ENCODE data around the gene ACKR3. TPM values are rescaled to one million over a fixed set of nuclear protein-coding genes. Genes with fewer than 3 reads are reported as not detected.

Gene ACKR3
- total RNA-seq, 1 donor from 2014 or later: 21.4 TPM

DNA sequence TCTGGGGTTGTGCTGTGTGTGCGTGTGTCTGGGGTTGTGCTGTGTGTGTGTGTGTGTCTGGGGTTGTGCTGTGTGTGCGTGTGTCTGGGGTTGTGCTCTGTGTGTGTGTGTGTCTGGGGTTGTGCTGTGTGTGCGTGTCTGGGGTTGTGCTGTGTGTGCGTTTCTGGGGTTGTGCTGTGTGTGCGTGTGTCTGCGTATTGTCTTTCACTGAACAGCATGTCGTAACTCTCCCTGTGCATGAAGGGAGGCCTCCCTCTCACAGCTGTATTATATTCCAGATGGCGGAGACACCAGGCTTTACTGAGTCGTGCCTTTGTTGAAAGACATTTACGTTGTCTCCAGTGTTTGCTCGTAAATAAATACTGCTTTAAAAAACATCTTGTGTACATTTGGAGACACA lies 5.9 kb downstream of the ACKR3 start:
- Histone ChIP-seq H3K36me3 (ENCODE audit: control insufficient read depth in 3 of 3, insufficient read depth in 3 of 3, low read length in 3 of 3) (peaks cover 0 to 17% (median 8%) of the 10 kb centered on the region in 3 donors), H3K9me3 (ENCODE audit: control insufficient read depth in 3 of 3, low read length in 3 of 3) (no peaks in the 10 kb centered on the region), H3K4me3 (ENCODE audit: low read length in 3 of 3) (peak overlapping the region in 2 of 3 donors; percentile 7 to 10), H3K4me1 (ENCODE audit: control insufficient read depth in 3 of 3, insufficient read depth in 3 of 3, low read length in 3 of 3) (peaks cover 26 to 63% (median 27%) of the 10 kb centered on the region in 3 donors), H3K9ac (ENCODE audit: low read depth in 1 of 3, low read length in 3 of 3) (no peak overlapping the region), H3K27me3 (ENCODE audit: control insufficient read depth in 3 of 3, insufficient read depth in 3 of 3, low read length in 3 of 3) (no peaks in the 10 kb centered on the region), H3K27ac (ENCODE audit: low read depth, low read length) (no peak overlapping the region)

DNA sequence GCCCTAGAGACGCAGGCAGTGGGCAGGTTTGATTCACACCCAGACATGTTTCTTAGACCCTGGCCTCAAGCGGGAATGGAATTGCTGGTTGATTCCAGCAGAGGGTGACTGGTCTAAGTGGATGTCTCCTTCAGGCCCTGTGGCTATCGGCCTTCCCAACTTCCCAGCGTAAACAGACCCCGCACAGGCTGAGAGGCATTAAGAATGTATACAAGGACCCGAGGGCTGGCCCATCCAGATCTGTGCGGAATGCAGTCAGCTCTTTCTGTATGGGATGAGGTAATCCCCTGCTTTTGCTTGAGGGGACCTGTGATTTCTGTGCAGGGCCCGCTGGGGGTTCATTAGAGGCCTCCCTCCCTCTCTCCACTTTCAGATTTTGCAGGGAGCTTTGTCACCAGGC lies 6.5 kb downstream of the ACKR3 start:
- H3K4me1 ChIP-seq (ENCODE audit: control insufficient read depth in 3 of 3, insufficient read depth in 3 of 3, low read length in 3 of 3): peaks cover 24 to 63% (median 26%) of the 10 kb centered on the region in 3 donors
- no peak overlapping the region for H3K27ac ChIP-seq (ENCODE audit: low read depth, low read length)
- peak overlapping the region in 1 of 3 donors; percentile 35 for H3K4me3 ChIP-seq (ENCODE audit: low read length in 3 of 3)
- H3K27me3 ChIP-seq (ENCODE audit: control insufficient read depth in 3 of 3, insufficient read depth in 3 of 3, low read length in 3 of 3): no peaks in the 10 kb centered on the region
- no peaks in the 10 kb centered on the region for H3K9me3 ChIP-seq (ENCODE audit: control insufficient read depth in 3 of 3, low read length in 3 of 3)
- peaks cover 5 to 23% (median 13%) of the 10 kb centered on the region in 3 donors for H3K36me3 ChIP-seq (ENCODE audit: control insufficient read depth in 3 of 3, insufficient read depth in 3 of 3, low read length in 3 of 3)
- H3K9ac ChIP-seq (ENCODE audit: low read depth in 1 of 3, low read length in 3 of 3): peak overlapping the region in 1 of 3 donors; percentile 45

DNA sequence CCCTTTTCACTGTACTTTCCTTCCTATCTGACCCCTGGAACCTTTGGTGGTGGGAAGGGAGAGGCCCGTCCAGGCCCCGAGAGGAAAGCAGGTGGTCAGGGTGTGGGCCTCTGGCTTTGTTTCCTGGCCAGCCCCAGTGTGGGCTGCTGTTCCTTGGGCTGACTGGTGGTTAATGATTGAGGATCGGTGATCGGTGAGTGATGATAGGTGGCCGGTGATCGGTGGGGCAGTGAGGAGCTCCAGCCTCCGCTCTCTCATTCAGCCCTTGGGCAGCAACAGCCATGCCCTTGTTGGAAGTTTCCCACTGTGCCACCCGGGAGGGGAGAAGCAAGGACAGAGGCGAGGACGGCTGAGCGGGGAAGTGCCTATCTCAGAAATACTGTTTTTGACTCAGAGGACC lies 7.3 kb downstream of the ACKR3 start:
- peak overlapping the region in 2 of 3 donors; percentile 33 to 40 for H3K9ac ChIP-seq (ENCODE audit: low read depth in 1 of 3, low read length in 3 of 3)
- peak overlapping the region; percentile 15 for H3K27ac ChIP-seq (ENCODE audit: low read depth, low read length)
- no peaks in the 10 kb centered on the region for H3K9me3 ChIP-seq (ENCODE audit: control insufficient read depth in 3 of 3, low read length in 3 of 3)
- peak overlapping the region in 2 of 3 donors; percentile 35 to 41 for H3K4me3 ChIP-seq (ENCODE audit: low read length in 3 of 3)
- H3K36me3 ChIP-seq (ENCODE audit: control insufficient read depth in 3 of 3, insufficient read depth in 3 of 3, low read length in 3 of 3): peaks cover 7 to 29% (median 18%) of the 10 kb centered on the region in 3 donors
- peaks cover 19 to 60% (median 26%) of the 10 kb centered on the region in 3 donors for H3K4me1 ChIP-seq (ENCODE audit: control insufficient read depth in 3 of 3, insufficient read depth in 3 of 3, low read length in 3 of 3)
- H3K27me3 ChIP-seq (ENCODE audit: control insufficient read depth in 3 of 3, insufficient read depth in 3 of 3, low read length in 3 of 3): no peaks in the 10 kb centered on the region

DNA sequence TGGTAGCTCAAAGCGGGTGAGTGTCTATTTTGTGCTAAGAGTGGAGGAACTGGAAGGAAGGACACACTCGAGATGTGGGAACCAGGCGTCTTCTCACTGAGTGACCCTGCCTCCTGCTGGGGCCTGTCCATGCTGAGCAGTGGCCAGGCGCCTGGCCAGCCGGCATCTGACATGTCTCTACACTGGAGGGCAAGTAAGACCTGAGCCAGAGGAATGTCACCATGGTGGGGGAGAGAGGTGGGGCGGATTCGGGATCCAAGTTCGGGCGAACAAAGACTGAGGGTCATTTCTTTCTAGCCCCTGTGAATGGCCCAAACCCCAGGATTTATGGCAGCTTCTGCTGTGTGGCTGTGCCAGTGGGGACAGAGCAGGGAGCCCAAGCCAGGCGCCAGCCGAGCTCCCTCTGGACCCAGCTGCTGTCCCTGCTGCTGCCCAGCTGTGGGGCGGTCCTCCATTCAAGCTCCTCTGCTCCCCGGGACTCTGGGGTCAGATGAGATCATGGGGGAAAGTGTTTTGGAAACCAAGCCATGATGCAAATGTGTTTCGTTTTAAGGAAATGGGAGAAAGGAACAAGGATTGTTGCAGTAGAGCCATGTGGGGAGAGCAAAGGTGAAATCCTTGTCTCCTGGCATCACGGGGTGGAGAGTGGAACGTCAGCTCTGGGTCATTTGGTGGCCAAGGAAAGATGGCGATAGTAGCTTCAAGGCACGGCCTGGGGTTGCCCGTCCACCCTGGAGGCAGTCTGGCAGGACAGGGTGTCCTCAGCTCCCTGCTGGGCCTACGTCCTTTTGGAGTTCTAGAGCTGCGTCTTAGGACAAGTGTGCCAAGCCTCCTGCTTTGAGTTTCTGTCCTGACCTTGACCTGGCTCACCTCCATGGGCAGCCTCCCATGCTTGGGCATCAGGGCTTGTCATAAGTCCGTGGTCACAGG lies 8.1 kb downstream of the ACKR3 start:
- Histone ChIP-seq H3K27me3 (ENCODE audit: control insufficient read depth in 3 of 3, insufficient read depth in 3 of 3, low read length in 3 of 3) (no peaks in the 10 kb centered on the region), H3K9ac (ENCODE audit: low read depth in 1 of 3, low read length in 3 of 3) (peak overlapping the region in 2 of 3 donors; percentile 33 to 40), H3K36me3 (ENCODE audit: control insufficient read depth in 3 of 3, insufficient read depth in 3 of 3, low read length in 3 of 3) (peaks cover 7 to 29% (median 22%) of the 10 kb centered on the region in 3 donors), H3K4me1 (ENCODE audit: control insufficient read depth in 3 of 3, insufficient read depth in 3 of 3, low read length in 3 of 3) (peaks cover 15 to 54% (median 21%) of the 10 kb centered on the region in 3 donors), H3K9me3 (ENCODE audit: control insufficient read depth in 3 of 3, low read length in 3 of 3) (no peaks in the 10 kb centered on the region), H3K4me3 (ENCODE audit: low read length in 3 of 3) (peak overlapping the region in 1 of 3 donors; percentile 13), H3K27ac (ENCODE audit: low read depth, low read length) (peak overlapping the region; percentile 15)

DNA sequence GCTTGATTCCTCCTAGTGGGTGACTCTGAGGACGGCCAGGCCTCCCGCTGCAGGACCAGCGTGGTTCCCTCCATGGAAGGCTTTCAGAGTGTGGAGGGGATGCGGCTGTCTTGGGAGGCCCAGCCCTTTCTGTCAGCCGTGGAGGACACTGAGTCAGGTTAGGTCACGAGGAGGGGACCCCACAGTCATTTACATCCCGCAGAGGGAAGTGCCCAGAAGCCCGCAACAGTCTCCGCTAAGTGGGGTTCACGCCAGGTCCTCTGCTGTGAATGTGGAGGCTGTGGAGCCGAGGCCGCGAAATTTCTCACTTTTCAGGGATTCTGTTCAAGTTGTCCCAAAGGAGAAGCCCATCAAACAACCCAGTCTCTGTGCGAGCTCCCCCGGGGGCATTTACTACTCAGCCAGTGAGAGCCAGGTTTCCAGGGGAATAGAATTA lies 8.8 kb downstream of the ACKR3 start:
- peaks cover 15 to 47% (median 21%) of the 10 kb centered on the region in 3 donors for H3K4me1 ChIP-seq (ENCODE audit: control insufficient read depth in 3 of 3, insufficient read depth in 3 of 3, low read length in 3 of 3)
- H3K36me3 ChIP-seq (ENCODE audit: control insufficient read depth in 3 of 3, insufficient read depth in 3 of 3, low read length in 3 of 3): peaks cover 7 to 25% (median 24%) of the 10 kb centered on the region in 3 donors
- H3K9ac ChIP-seq (ENCODE audit: low read depth in 1 of 3, low read length in 3 of 3): no peak overlapping the region
- H3K9me3 ChIP-seq (ENCODE audit: control insufficient read depth in 3 of 3, low read length in 3 of 3): no peaks in the 10 kb centered on the region
- H3K4me3 ChIP-seq (ENCODE audit: low read length in 3 of 3): no peak overlapping the region
- peak overlapping the region; percentile 15 for H3K27ac ChIP-seq (ENCODE audit: low read depth, low read length)
- H3K27me3 ChIP-seq (ENCODE audit: control insufficient read depth in 3 of 3, insufficient read depth in 3 of 3, low read length in 3 of 3): no peaks in the 10 kb centered on the region

DNA sequence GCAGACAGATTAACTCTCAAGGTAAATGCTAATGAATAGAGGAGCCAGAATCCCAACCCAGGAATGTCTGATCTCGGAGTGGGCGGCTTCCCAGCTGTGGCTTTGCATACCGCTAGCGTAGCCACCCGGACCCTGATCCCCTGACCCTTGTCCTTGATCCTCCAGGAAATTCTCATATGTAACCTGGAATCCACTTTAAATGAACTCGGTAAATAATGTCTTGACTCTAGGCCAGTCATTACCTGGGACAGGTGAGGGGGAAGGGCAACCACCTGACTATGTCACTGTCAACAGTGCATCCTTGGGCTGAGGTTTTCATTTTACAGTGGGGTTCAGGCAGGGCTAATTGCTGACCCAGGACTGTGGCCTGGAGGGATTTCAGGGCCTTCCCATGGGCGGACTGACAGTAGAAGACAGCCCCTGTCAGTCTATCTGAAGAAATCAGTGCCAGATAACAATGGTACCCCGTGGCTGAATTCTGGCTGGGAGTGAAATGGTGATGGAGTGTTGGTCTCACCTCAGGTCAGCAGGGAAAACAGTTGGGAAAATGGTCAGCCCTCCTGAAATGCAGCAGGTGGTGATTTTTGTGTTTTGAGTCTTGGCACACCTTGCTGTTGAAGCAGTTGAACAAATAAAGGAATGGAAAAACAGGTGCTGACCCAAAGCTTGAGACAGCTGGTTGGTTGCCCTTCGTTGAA lies 9.6 kb downstream of the ACKR3 start:
- H3K4me3 ChIP-seq (ENCODE audit: low read length in 3 of 3): no peak overlapping the region
- peaks cover 15 to 40% (median 17%) of the 10 kb centered on the region in 3 donors for H3K4me1 ChIP-seq (ENCODE audit: control insufficient read depth in 3 of 3, insufficient read depth in 3 of 3, low read length in 3 of 3)
- H3K9me3 ChIP-seq (ENCODE audit: control insufficient read depth in 3 of 3, low read length in 3 of 3): no peaks in the 10 kb centered on the region
- no peaks in the 10 kb centered on the region for H3K27me3 ChIP-seq (ENCODE audit: control insufficient read depth in 3 of 3, insufficient read depth in 3 of 3, low read length in 3 of 3)
- H3K9ac ChIP-seq (ENCODE audit: low read depth in 1 of 3, low read length in 3 of 3): no peak overlapping the region
- H3K36me3 ChIP-seq (ENCODE audit: control insufficient read depth in 3 of 3, insufficient read depth in 3 of 3, low read length in 3 of 3): peaks cover 7 to 25% (median 21%) of the 10 kb centered on the region in 3 donors
- peak overlapping the region; percentile 9 for H3K27ac ChIP-seq (ENCODE audit: low read depth, low read length)

DNA sequence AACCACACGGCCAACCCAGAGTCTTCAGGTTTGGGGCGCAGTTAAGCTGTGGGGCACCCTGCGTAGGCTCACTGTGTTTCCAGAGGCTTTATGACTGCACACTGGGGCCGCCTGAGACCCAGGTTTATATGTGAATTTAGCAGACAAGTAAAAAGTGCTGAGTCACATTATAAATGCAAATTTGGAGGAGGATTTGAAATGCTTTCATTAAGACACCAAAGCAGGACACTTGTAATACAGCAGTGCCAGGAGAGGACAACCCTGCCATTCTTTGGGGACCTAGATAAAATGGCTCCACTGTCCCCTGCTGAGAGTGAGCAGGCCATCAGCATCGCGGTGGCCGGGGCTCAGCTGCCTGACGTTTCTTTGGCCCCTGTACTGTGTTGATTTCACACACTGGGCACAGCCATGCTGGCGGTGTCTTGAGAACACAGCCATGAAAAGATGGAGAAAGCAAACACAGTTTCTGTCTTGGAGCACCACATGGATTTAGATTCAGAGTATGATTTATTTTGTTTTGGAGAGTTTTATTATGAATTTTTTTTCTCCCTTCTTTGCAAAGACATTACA lies 10.2 kb downstream of the ACKR3 start:
- Histone ChIP-seq H3K27ac (ENCODE audit: low read depth, low read length) (peak overlapping the region; percentile 9), H3K4me1 (ENCODE audit: control insufficient read depth in 3 of 3, insufficient read depth in 3 of 3, low read length in 3 of 3) (peaks cover 9 to 33% (median 14%) of the 10 kb centered on the region in 3 donors), H3K36me3 (ENCODE audit: control insufficient read depth in 3 of 3, insufficient read depth in 3 of 3, low read length in 3 of 3) (peaks cover 7 to 21% (median 16%) of the 10 kb centered on the region in 3 donors), H3K9ac (ENCODE audit: low read depth in 1 of 3, low read length in 3 of 3) (no peak overlapping the region), H3K27me3 (ENCODE audit: control insufficient read depth in 3 of 3, insufficient read depth in 3 of 3, low read length in 3 of 3) (no peaks in the 10 kb centered on the region), H3K9me3 (ENCODE audit: control insufficient read depth in 3 of 3, low read length in 3 of 3) (no peaks in the 10 kb centered on the region), H3K4me3 (ENCODE audit: low read length in 3 of 3) (no peak overlapping the region)

DNA sequence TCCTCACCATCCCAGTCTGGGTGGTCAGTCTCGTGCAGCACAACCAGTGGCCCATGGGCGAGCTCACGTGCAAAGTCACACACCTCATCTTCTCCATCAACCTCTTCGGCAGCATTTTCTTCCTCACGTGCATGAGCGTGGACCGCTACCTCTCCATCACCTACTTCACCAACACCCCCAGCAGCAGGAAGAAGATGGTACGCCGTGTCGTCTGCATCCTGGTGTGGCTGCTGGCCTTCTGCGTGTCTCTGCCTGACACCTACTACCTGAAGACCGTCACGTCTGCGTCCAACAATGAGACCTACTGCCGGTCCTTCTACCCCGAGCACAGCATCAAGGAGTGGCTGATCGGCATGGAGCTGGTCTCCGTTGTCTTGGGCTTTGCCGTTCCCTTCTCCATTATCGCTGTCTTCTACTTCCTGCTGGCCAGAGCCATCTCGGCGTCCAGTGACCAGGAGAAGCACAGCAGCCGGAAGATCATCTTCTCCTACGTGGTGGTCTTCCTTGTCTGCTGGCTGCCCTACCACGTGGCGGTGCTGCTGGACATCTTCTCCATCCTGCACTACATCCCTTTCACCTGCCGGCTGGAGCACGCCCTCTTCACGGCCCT lies 11.2 kb downstream of the ACKR3 start:
- peaks cover 7 to 21% (median 16%) of the 10 kb centered on the region in 3 donors for H3K36me3 ChIP-seq (ENCODE audit: control insufficient read depth in 3 of 3, insufficient read depth in 3 of 3, low read length in 3 of 3)
- H3K4me1 ChIP-seq (ENCODE audit: control insufficient read depth in 3 of 3, insufficient read depth in 3 of 3, low read length in 3 of 3): peaks cover 9 to 29% (median 14%) of the 10 kb centered on the region in 3 donors
- H3K27me3 ChIP-seq (ENCODE audit: control insufficient read depth in 3 of 3, insufficient read depth in 3 of 3, low read length in 3 of 3): no peaks in the 10 kb centered on the region
- no peak overlapping the region for H3K9ac ChIP-seq (ENCODE audit: low read depth in 1 of 3, low read length in 3 of 3)
- no peaks in the 10 kb centered on the region for H3K9me3 ChIP-seq (ENCODE audit: control insufficient read depth in 3 of 3, low read length in 3 of 3)
- H3K27ac ChIP-seq (ENCODE audit: low read depth, low read length): no peak overlapping the region
- H3K4me3 ChIP-seq (ENCODE audit: low read length in 3 of 3): no peak overlapping the region

DNA sequence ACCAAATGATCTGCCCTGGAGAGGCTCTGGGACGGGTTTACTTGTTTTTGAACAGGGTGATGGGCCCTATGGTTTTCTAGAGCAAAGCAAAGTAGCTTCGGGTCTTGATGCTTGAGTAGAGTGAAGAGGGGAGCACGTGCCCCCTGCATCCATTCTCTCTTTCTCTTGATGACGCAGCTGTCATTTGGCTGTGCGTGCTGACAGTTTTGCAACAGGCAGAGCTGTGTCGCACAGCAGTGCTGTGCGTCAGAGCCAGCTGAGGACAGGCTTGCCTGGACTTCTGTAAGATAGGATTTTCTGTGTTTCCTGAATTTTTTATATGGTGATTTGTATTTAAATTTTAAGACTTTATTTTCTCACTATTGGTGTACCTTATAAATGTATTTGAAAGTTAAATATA lies 11.9 kb downstream of the ACKR3 start:
- peaks cover 9 to 22% (median 11%) of the 10 kb centered on the region in 3 donors for H3K4me1 ChIP-seq (ENCODE audit: control insufficient read depth in 3 of 3, insufficient read depth in 3 of 3, low read length in 3 of 3)
- no peaks in the 10 kb centered on the region for H3K27me3 ChIP-seq (ENCODE audit: control insufficient read depth in 3 of 3, insufficient read depth in 3 of 3, low read length in 3 of 3)
- no peaks in the 10 kb centered on the region for H3K9me3 ChIP-seq (ENCODE audit: control insufficient read depth in 3 of 3, low read length in 3 of 3)
- peaks cover 7 to 21% (median 16%) of the 10 kb centered on the region in 3 donors for H3K36me3 ChIP-seq (ENCODE audit: control insufficient read depth in 3 of 3, insufficient read depth in 3 of 3, low read length in 3 of 3)
- no peak overlapping the region for H3K4me3 ChIP-seq (ENCODE audit: low read length in 3 of 3)
- H3K27ac ChIP-seq (ENCODE audit: low read depth, low read length): no peak overlapping the region
- H3K9ac ChIP-seq (ENCODE audit: low read depth in 1 of 3, low read length in 3 of 3): no peak overlapping the region

All from skeletal muscle tissue (tissue), 4 donors.